Inferior parietal cortex (tissue), 1 donor: ENCODE measurements around the gene UBALD2.

ENCODE experiments used
- DNase-seq: peaks from one replicate; pipeline ENCODE4 v3.0.0-alpha.2; 2016; ENCODE audit errors: extremely low spot score

Gene UBALD2

DNA sequence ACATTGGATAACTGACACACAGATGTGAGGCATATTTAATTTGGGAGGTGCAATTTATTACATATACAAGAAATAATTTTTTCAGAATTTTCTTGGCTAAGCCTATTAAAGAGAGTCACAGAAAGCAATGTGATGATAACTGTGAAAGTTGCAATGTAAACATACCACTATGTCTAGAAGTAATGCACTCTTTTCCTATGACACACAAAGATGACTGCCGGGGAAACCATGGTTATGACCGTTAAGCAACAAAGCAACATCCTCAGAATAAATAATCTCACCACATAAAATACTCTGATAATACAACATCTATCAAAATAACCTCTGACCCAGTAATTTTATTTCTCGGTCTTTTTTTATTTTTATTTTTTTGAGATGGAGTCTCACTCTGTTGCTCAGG lies 53.4 kb downstream of the UBALD2 start:
- DNase-seq: no peak
